Kidney (tissue), 14 donors: ENCODE results near the gene EBF3. TPM values are rescaled to one million over a fixed set of nuclear protein-coding genes. Genes with fewer than 3 reads are reported as not detected.

Experiments
- DNase-seq, 5 donors: peaks; one replicate each; pipeline ENCODE4 v3.0.0-alpha.2; 2013 to 2020
- FAIRE-seq: peaks from 2 replicates; lab custom pipeline; 2012; peaks lifted over from hg19 to GRCh38; lab: Jason Lieb, UNC
- H3K27ac ChIP-seq, 2 donors: one replicate each; pipeline ENCODE4 v1.7.0; 2013; ENCODE audit warnings: low read depth in 2 of 2, low read length in 2 of 2, inconsistent platforms in 1 of 2
- H3K27me3 ChIP-seq: one replicate; pipeline ENCODE4 v1.7.1; 2013; ENCODE audit warnings: low read length, inconsistent platforms; ENCODE audit not compliant: control insufficient read depth, insufficient read depth
- H3K36me3 ChIP-seq, 3 donors: one replicate each; pipeline versions ENCODE4 v1.7.0 to v1.7.1; 2013; ENCODE audit warnings: low read length in 3 of 3, control low read depth in 1 of 3, inconsistent platforms in 1 of 3; ENCODE audit not compliant: insufficient read depth in 3 of 3, control insufficient read depth in 2 of 3
- H3K4me1 ChIP-seq, 3 donors: one replicate each; pipeline versions ENCODE4 v1.7.0 to v1.7.1; 2013; ENCODE audit warnings: low read length in 3 of 3, inconsistent platforms in 1 of 3, low read depth in 1 of 3; ENCODE audit not compliant: control insufficient read depth in 2 of 3, insufficient read depth in 2 of 3
- H3K4me3 ChIP-seq, 3 donors: one replicate each; pipeline versions ENCODE4 v1.7.0 to v1.8.1; 2013; ENCODE audit warnings: low read length in 3 of 3, control low read depth in 1 of 3, inconsistent platforms in 1 of 3
- H3K9ac ChIP-seq, 3 donors: one replicate each; pipeline versions ENCODE4 v1.7.0 to v1.7.1; 2013; ENCODE audit warnings: low read length in 3 of 3, control low read depth in 1 of 3, inconsistent platforms in 1 of 3
- H3K9me3 ChIP-seq, 3 donors: one replicate each; pipeline versions ENCODE4 v1.7.0 to v1.7.1; 2013; ENCODE audit warnings: low read length in 3 of 3, control low read depth in 1 of 3, inconsistent platforms in 1 of 3; ENCODE audit not compliant: control insufficient read depth in 2 of 3, insufficient read depth in 1 of 3
- CTCF ChIP-seq: IDR thresholded peaks from 3 replicates; pipeline ENCODE4 v1.5.1; 2012; ENCODE audit warnings: mild to moderate bottlenecking, moderate library complexity, borderline replicate concordance; ENCODE audit not compliant: insufficient read depth; ENCODE audit errors: extremely low read depth
- intact Hi-C: fragments of 100-400 bp; cut with DNase I; formaldehyde crosslinking; loops from one replicate; pipeline ENCODE4 v1.11.1; 2022
- polyA plus RNA-seq: library from polyadenylated mRNA; stranded (reverse); fragments of 350-450 nt; fragmentation: Illumina TruSeq; extraction: RNeasy Lipid Tissue Mini Kit (QIAGEN cat#74804); gene quantifications from one replicate; pipeline ENCODE4 v1.2.3, GENCODE V29; 2014; ENCODE audit warnings: low read depth, low replicate concordance; ENCODE audit not compliant: insufficient read depth
- total RNA-seq: library from RNA; stranded (reverse); fragmentation: NEBNext Ultra II Directional; extraction: Animal tissue kit (Norgen Biotek cat#: 25700); gene quantifications from one replicate; pipeline ENCODE4 v1.2.1, GENCODE V29; 2021
- donor health status: control.
- donor health status: control.
- donor health status: control.
- donor health status: control.
- donor health status: control.
- donor health status: DM: yes; HTN: yes; CAD: no.
- donor health status: Normal renal cell carcinoma (clear cell type).

EBF3 gene
- total and polyA plus RNA-seq, 2 donors from 2014 or later, result 0.09 to 0.98 TPM

GRCh38 chr10:130003166-130003565, 39.1 kb upstream of the EBF3 start:
- no peak for DNase-seq
- H3K4me1 ChIP-seq, result no peaks in the 10 kb centered on the region
- peaks cover 0 to 4% (median 0%) of the 10 kb centered on the region in 3 donors for H3K9me3 ChIP-seq
- H3K27me3 ChIP-seq, result no peaks in the 10 kb centered on the region
- H3K27ac ChIP-seq, result no peak overlapping the region
- intact Hi-C loops, result no loop called here
- no peak overlapping the region for H3K9ac ChIP-seq
- no peak overlapping the region for H3K4me3 ChIP-seq
- H3K36me3 ChIP-seq, result no peaks in the 10 kb centered on the region
- no peak for TF ChIP-seq CTCF
- FAIRE-seq, result no peak

GRCh38 chr10:130002606-130003005, 38.5 kb upstream of the EBF3 start:
- Histone ChIP-seq H3K9me3 (peaks cover 0 to 4% (median 0%) of the 10 kb centered on the region in 3 donors), H3K27me3 (no peaks in the 10 kb centered on the region), H3K4me3 (no peak overlapping the region), H3K27ac (no peak overlapping the region), H3K9ac (no peak overlapping the region), H3K4me1 (no peaks in the 10 kb centered on the region), H3K36me3 (no peaks in the 10 kb centered on the region)
- DNase-seq (no peak), FAIRE-seq (no peak)
- intact Hi-C loops, result no loop called here
- TF ChIP-seq CTCF, result no peak

- intact Hi-C loops, result no loop called here
- peaks cover 0 to 4% (median 0%) of the 10 kb centered on the region in 3 donors for H3K9me3 ChIP-seq
- FAIRE-seq (no peak), DNase-seq (no peak)
- no peak overlapping the region for H3K9ac ChIP-seq
- no peak overlapping the region for H3K27ac ChIP-seq
- H3K4me1 ChIP-seq, result no peaks in the 10 kb centered on the region
- no peaks in the 10 kb centered on the region for H3K36me3 ChIP-seq
- no peaks in the 10 kb centered on the region for H3K27me3 ChIP-seq
- no peak overlapping the region for H3K4me3 ChIP-seq
- TF ChIP-seq CTCF, result no peak
These were observed 36.8 kb upstream of the EBF3 start for GRCh38 chr10:130000918-130001317.

- intact Hi-C loops, result no loop called here
- Histone ChIP-seq H3K36me3 (no peaks in the 10 kb centered on the region), H3K4me1 (no peaks in the 10 kb centered on the region), H3K9ac (no peak overlapping the region), H3K27me3 (no peaks in the 10 kb centered on the region), H3K27ac (no peak overlapping the region), H3K4me3 (no peak overlapping the region), H3K9me3 (peaks cover 0 to 4% (median 0%) of the 10 kb centered on the region in 3 donors)
- FAIRE-seq, result no peak
- DNase-seq, result no peak
- no peak for TF ChIP-seq CTCF
These were observed 35.1 kb upstream of the EBF3 start for GRCh38 chr10:129999140-129999539.
